Astrocyte of the cerebellum (primary cell): Measurements from ENCODE around the gene MAT2A.
"Not testable (repeated sequence)": the region's sequence is repeated elsewhere in the genome, so short reads cannot be mapped to it uniquely, and the experiment has no call there.

Experiments
- DNase-seq: peaks from one replicate; pipeline ENCODE4 v3.0.0-alpha.2; 2011; ENCODE audit warnings: low read depth
- H3K4me3 ChIP-seq: 2 replicates; pipeline ENCODE4 v1.5.1; 2011; ENCODE audit warnings: mild to moderate bottlenecking, low read depth, low read length, moderate library complexity
- CTCF ChIP-seq: IDR thresholded peaks from 2 replicates; pipeline ENCODE4 v1.5.1; 2012; ENCODE audit warnings: low read length, low read depth, moderate library complexity, mild to moderate bottlenecking; ENCODE audit errors: missing control alignments
- in situ Hi-C: cut with HindIII; loops from 2 replicates; pipeline ENCODE4 v1.10.0; 2017; ENCODE audit warnings: low sequenced_read_pairs

Gene MAT2A

GRCh38 chr2:85554980-85555612, 16.1 kb downstream of the MAT2A start:
- no peak overlapping the region for H3K4me3 ChIP-seq
- DNase-seq, result no peak
- TF ChIP-seq CTCF, result no peak
- in situ Hi-C loops, result no loop called here

- in situ Hi-C loops, result no loop called here
Measured at GRCh38 chr2:85557130-85557529, 18.2 kb downstream of the MAT2A start.

GRCh38 chr2:85558160-85558559, 19.2 kb downstream of the MAT2A start:
- no peak overlapping the region for H3K4me3 ChIP-seq
- in situ Hi-C loops, result no loop called here
- DNase-seq, result no peak
- no peak for TF ChIP-seq CTCF

More at GRCh38 chr2:85557130-85557529, 18.2 kb downstream of the MAT2A start:
- TF ChIP-seq CTCF, result no peak
- H3K4me3 ChIP-seq, result no peak overlapping the region
- DNase-seq, result no peak

GRCh38 chr2:85560403-85560726, 21.4 kb downstream of the MAT2A start:
- DNase-seq, in situ Hi-C loops: not testable (repeated sequence)
- H3K4me3 ChIP-seq, result peak overlapping the region; percentile 89

- peak overlapping the region; percentile 89 for H3K4me3 ChIP-seq
- TF ChIP-seq CTCF, result no peak
- DNase-seq, result no peak
- in situ Hi-C loops, result no loop called here
Measured at GRCh38 chr2:85560812-85561279, 21.9 kb downstream of the MAT2A start.

- peak; percentile 10 for TF ChIP-seq CTCF
- H3K4me3 ChIP-seq, result peak within 1 kb of the TSS; percentile 89
- in situ Hi-C loops, result no loop called here
- peak; percentile 78 for DNase-seq
Measured at GRCh38 chr2:85561280-85562212, 22.6 kb downstream of the MAT2A start, which contains the start of gene GGCX. Gene GGCX (minus strand): TSS chr2:85561493. CDS start chr2:85561428, 65 bp downstream.

- H3K4me3 ChIP-seq, result no peak overlapping the region
- in situ Hi-C loops, result no loop called here
- no peak for DNase-seq
- no peak for TF ChIP-seq CTCF
Measured at GRCh38 chr2:85564144-85564563, 25.2 kb downstream of the MAT2A start.
